GM18870 (cell line): ENCODE results near the gene OSGEPL1.
"Not testable (repeated sequence)": the region's sequence is repeated elsewhere in the genome, so short reads cannot be mapped to it uniquely, and the experiment has no call there.

ENCODE experiments used
- ATAC-seq: cut with Tn5 transposase; IDR thresholded peaks from one replicate; pipeline ENCODE4 v1.9.1; 2021; ENCODE audit warnings: moderate library complexity; ENCODE audit not compliant: unreplicated experiment

Gene OSGEPL1

DNA sequence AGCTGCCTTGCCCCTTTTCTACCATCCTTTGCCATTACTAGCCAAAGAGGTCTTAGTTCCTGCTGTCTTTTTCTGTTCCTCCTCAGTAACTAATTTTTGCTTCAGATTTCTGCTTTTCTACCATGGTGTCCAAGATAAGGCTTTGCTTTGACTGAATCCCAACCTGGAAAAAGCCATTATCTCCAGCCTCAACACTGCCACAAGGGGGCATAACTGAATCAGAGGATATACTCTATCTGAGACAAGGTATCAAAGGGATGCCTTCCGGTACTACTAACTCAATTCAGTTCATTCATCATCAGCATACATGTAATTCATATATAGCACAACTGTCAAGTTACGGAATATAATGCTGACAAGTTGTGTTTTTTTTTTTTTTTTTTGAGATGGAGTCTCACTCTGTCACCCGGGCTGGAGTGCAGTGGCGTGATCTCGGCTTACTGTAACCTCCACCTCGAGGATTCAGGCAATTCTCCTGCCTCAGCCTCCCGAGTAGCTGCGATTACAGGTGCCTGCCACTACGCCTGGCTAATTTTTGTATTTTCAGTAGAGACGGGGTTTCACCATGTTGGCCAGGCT, 11.4 kb downstream of the OSGEPL1 start:
- no peak for ATAC-seq

DNA sequence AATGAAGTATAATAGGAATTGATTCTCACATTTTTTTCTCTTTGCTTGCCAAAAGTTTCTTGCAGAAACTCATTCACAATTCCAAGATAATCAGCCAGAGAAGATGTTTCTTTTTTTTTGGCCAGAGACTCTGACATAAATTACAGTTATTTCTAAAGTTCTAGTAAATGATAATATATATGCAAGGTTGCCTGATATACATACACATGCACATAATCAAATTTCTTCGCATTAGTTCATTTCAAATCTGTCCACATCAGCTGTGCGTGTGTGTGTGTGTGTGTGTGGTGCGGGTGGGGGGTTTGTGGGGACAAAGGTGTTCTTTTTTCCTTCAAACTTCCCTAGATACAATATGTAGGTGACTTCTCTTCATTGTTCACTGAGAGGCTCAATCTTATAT, 33.2 kb downstream of the OSGEPL1 start:
- no peak for ATAC-seq

DNA sequence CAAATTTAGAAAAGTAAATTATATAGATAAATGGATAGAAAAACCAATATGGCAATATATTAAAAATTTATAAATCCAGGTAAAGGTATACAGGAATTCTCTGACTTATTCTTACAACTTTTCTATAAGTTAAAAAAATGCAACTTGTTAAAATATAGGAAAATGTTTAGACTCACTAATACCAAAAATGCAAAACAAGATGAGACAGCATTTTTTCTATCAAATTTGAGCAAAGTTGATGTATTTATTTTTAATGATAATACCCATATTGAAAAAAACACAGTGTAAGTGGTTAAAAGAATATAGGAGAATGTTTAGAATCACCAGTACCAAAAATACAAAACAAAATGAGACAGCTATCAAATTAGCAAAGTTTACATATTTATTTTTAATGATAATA, 35.7 kb downstream of the OSGEPL1 start:
- ATAC-seq = no peak

DNA sequence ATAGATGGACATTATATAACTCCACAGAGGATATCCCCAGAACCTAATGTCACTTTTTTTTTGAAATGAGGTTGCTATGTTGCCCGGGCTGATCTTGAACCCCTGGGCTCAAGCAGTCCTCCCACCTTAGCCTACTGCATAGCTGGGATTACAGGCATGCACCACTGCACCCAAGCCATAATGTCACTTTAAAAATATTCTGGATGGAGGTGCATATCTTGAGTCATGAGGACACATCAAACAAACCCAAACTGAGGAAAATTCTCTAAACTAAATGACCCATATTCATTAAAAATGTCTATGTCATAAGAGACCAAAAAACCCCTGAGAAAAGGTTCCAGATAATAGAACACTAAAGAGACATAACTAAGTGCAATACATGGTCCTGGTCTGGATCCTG, 36.3 kb downstream of the OSGEPL1 start:
- ATAC-seq = no peak

DNA sequence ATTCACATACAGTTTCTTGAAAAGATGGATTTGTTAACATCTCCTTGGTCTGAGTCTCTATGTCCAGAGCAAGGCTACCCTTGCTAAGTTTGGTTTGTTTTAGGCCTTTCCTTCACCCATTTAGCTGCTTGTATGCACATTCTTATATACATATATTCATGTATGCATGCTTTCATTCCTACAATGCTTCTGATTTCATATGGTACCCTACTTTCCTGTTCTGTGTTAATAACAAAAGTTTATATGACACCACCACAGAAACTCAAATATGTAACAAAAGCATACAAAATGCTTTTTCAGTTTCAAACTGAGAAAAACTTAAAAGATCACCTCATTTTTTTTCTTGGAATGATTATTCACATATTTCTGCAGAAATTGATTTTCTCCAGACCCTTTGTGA, 39.4 kb downstream of the OSGEPL1 start:
- ATAC-seq = no peak

DNA sequence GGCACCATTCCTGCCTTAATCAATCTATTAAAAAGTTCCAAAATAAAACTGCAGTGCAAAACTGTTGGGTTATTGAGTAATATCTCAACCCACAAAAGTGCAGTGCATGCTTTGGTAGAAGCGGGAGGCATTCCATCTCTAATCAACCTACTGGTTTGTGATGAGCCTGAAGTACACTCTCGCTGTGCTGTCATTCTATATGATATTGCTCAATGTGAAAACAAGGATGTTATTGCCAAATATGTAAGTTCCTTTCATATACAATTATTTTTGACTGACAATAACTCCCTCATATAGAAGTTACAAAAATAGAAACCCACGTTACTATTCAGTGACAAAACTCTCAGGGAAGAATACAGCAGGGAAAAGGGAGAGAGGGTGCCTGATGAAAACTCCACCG, 43.0 kb downstream of the OSGEPL1 start:
- ATAC-seq = no peak

DNA sequence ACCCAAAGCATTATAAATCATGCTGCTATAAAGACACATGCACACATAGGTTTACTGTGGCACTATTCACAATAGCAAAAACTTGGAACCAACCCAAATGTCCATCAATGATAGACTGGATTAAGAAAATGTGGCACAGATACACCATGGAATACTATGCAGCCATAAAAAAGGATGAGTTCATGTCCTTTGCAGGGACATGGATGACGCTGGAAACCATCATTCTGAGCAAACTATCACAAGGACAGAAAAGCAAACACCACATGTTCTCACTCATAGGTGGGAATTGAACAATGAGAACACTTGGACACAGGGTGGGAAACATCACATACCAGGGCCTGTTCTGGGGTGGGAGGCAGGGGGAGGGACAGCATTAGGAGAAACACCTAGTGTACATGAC, 45.0 kb downstream of the OSGEPL1 start:
- ATAC-seq = not testable (repeated sequence)

DNA sequence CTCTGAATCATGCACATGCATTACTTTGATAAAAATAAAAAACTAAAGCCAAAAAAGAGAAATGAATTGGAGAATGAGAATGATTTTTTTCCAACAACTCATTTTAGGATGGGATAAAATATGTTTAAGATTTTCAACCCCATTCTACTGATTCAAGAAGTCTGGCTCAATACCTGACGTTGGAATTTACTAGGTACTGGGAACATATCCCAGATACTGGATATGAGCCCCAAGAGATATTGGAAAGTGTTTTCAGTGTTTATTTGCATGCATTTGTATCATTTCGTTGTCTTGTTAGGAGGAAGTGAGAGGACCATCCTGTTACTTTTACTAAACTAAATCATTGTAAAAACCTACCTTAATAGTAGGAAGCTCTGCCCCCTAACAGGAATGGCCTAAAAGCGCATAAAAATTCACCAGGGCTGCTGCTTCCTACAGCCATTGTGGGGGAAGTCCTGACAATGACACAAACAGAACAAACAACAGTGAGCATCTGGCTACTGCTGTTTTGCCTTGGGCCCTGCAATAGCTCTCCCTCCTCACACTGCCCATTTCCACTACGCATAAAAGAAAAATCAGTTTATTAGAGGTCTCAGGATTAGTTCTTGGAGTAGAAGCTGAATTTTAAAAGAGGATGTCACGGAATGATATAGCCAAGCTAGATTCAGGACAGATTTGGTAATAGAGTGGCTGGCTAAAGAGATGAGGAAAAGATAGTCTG, 52.9 kb downstream of the OSGEPL1 start:
- no peak for ATAC-seq

DNA sequence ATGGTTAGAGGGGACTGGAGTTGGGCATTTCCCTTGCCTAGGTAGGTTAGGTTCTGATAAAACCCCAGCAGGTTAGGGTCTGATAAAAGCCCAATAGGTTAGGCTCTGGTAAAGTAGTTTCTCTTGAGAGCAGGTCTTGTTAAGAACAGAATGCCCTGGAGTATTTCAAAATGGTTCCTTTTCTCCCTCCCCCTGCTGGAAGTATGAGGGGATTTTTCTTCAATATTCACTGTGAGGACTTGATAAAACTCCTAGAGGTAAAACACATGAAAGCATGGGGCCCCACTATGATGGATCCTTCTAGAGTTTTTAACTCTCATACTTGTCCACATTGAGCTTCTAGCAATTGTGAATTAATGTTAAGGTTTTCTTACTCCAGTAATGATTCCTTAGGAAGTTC, 60.5 kb downstream of the OSGEPL1 start:
- no peak for ATAC-seq

DNA sequence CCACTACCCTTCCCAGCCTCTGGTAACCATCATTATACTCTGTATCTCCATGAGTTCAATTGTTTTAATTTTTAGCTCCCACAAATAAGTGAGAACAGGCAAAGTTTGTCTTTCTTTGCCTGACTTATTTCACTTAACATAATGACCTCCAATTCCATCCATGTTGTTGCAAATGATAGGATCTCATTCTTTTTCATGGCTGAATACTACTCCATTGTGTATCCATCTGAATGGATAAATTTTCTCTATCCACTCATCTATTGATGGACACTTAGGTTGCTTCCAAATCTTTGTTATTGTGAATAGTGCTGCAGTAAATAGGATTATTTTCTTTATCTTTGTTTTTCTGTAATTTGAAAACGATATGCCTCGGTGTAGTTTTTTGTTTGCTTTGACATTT, 61.9 kb downstream of the OSGEPL1 start:
- ATAC-seq = no peak

DNA sequence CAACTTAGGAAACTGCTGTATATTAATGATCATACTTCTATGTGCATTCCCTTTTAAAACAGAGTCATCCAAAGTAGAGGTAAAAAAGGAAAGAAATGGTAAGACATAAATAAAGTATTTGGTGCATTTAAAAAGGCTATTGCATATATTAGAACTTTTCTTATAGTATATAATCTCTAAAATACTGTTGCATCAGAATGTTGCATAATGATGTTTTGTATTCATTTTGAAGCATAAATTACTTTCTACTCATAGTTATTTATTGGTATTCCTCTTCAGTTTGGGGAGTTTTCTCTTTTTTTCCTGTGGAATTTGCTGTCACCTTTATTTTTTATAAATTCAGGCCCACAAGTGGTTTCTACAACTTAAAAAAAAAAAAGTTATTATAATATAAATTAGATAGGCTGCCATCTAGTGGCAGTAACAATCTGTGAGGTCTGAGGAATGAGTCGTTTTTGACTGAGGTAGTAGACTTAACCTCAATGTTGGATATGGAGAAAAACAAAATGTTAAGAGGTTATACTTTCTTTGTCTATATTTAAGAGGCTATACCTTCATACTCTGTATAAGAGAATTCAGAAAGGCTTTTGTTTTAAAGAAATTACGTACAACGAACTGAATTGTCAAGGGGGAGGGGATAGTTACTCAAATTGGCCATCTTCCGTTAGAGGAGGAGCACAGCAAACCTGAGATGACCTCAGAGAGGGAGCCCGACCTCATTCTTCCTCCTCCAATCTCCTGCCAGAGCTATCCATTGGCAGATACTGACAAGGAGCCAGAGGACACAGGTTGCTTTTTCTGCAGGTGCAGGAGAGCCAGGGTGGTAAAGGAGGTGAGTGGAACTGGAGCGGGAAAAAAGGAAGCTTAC, 64.3 kb downstream of the OSGEPL1 start:
- no peak for ATAC-seq
